ENCODE results near the gene OTP. TPM values are rescaled to one million over a fixed set of nuclear protein-coding genes. Genes with fewer than 3 reads are reported as not detected.

The OTP gene
- total RNA-seq (2014; rRNA removed; shearing (Covaris generic)): not detected in 2 replicates

DNA sequence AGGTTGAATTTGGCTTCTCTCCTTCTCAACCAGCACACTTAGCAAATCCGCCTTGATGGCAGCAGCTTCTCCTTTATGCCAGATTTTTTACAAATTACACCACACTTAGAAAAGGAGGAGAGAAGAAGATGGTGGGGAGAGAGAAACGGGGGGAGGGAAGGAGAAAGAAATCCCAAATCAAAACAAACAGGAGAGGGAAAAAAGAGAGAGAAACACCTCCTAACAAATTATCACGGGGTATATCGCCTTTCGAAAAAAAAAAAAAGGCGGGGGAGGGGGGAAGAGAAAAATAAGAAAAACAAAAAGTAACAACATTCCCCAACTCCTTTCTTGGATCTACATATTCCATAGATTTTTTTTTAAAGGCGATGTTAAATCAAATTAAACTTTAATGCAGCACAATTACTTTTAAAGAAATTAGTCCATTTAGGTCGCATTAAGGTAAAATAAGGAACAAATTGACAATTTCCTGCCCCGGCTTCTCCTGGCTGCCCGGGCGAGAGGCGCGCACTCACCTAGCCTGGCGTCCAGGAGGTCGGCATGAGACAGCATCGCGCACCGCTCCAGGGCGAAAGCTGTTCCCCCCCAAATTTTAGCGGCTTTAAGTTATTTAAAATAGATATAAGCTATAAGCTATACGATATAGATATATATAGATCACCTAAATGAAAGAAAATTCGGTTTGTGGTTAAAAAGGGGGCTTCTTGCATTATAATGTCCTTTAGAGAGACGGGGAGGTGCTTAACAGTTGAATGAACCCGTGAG is at the start of gene OTP:
Gene OTP, minus strand, starts transcription at position 716 of the 765 bp plus-strand sequence. Its CDS starts 164 bp downstream, at position 552.
- no peaks in the 10 kb centered on the region for H3K36me3 ChIP-seq (replicated peaks; ENCODE audit: control insufficient read depth, insufficient read depth, low read length)
- H3K27me3 ChIP-seq (ENCODE audit: control insufficient read depth, insufficient read depth, low read length): peaks cover 100% of the 10 kb centered on the region
- no peak for DNase-seq
- peak within 1 kb of the TSS; percentile 27 for H3K4me3 ChIP-seq (ENCODE audit: insufficient read depth, low read depth, low read length)

DNA sequence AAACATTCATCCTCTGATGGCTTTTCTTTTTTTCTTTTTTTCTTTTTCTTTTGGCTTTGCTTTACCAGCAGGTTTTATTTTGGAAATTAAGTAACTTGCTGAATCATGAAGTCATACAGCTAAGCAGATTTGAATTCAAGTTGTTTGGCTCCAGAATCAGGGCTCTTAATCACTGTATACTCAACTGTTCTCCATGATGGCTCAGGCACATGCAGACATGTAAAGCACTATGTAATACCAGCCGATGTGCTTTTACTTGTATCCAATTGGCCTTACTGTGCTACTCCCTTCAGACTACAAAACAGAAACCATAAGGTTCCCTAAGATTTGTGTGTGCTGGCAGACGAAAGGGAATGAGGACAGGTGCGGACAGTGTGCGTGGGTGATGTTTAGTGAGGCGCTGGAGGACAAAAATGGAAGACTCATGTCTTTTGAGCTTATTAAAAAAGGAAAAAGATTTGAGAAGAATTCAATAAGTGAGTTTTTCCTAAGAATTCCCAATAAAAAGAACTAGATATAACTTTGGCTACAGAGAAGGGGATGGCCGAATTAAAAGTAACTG is 44.7 kb upstream of the OTP start:
- H3K4me3 ChIP-seq (ENCODE audit: insufficient read depth, low read depth, low read length): no peak overlapping the region
- no peak for DNase-seq
- no peaks in the 10 kb centered on the region for H3K36me3 ChIP-seq (replicated peaks; ENCODE audit: control insufficient read depth, insufficient read depth, low read length)
- H3K27me3 ChIP-seq (ENCODE audit: control insufficient read depth, insufficient read depth, low read length): no peaks in the 10 kb centered on the region

DNA sequence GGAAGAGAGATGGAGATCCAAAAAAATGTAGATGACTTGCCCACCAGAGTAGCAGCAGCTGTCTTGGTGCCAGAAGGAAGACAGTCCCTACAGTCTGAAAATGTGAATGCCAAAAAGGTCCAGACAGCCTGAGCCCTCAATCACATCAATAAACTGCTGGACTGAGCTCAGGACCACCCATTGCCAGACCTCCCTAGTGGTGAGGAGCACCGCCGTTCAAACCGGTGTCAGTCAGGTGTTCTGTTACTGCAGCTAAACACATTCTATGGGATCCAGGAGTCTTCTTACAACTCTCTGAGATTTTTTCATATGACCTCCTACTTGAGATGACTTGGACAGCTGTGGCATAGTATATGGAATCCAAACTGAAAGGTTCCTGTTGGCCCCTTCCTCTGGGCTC is 32.0 kb upstream of the OTP start:
- DNase-seq: no peak
- H3K36me3 ChIP-seq (replicated peaks; ENCODE audit: control insufficient read depth, insufficient read depth, low read length): no peaks in the 10 kb centered on the region
- H3K4me3 ChIP-seq (ENCODE audit: insufficient read depth, low read depth, low read length): no peak overlapping the region
- H3K27me3 ChIP-seq (ENCODE audit: control insufficient read depth, insufficient read depth, low read length): no peaks in the 10 kb centered on the region

DNA sequence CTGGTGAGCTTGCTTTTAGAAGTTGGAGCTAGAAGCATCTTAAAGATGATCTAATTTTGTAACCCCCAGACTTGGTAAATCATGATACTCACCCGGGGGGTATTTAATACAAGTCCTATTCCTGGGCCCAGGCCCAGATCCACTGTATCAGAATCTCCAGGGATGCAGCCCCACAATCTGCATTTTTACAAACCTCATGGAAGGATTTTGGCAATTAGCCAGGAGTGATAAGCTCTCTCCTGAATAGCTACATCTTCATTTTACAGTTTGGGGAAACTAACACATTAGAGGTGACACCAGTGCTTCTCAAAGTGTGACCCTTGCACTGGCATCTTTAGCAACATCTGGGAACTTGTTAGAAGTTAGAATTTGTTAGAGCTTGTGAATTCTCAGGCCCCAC is 31.2 kb upstream of the OTP start:
- DNase-seq: no peak
- Histone ChIP-seq H3K36me3 (replicated peaks; ENCODE audit: control insufficient read depth, insufficient read depth, low read length) (no peaks in the 10 kb centered on the region), H3K27me3 (ENCODE audit: control insufficient read depth, insufficient read depth, low read length) (no peaks in the 10 kb centered on the region), H3K4me3 (ENCODE audit: insufficient read depth, low read depth, low read length) (no peak overlapping the region)

DNA sequence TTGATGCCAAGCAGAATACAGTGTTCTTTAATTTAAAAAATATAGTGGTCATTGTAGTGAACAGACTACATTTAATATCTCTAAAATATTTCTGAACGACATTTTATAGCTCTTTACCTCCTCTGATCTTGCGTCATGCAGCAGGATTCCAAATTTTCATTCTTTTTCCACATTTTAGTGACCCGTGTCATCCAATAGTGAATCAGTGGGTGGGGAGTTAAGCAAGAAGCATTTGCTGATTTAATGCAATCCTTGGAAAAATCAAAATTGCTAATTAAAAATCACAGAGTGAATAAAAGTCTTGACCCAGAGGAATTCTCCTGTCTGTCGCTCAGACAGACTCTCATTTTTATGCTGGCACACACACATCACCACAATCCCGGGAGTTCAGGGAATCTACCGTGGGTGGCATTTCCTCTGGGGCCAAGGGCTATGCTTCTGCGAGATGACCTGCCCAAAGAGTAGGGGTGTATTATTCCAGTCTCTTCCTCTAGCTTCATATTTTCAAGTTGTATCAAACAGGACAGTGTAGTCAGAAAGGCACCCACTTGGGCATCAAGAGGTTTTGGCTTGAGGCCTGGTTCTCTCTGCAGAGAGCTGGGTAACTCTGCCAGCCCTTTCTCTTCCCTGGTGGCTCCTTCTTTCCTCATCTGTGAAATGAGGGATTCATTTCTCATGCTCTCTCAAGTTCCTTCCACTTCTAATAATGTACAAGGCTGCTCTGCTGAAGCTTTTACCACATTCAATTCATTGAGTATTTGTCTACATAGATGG is 24.8 kb upstream of the OTP start:
- Histone ChIP-seq H3K4me3 (ENCODE audit: insufficient read depth, low read depth, low read length) (no peak overlapping the region), H3K36me3 (replicated peaks; ENCODE audit: control insufficient read depth, insufficient read depth, low read length) (no peaks in the 10 kb centered on the region), H3K27me3 (ENCODE audit: control insufficient read depth, insufficient read depth, low read length) (no peaks in the 10 kb centered on the region)
- DNase-seq: no peak

DNA sequence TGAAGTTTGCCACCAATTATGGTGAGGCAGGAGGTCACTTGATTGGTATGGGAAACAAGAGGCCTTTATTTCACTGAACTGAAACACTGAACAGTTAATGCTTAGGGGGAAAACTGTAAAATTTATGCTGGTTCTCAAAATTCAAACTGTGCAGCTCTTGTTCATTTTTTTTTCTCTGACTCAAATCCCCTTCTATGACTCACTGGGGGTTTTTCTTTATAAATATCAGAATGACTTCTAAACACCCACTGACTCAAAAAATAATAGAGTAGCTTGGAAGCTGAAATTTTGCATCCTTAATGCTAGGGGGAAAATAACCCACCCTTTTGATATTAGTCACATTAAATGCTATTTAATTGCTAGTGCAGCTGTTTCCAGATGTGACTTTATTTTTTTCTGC is 24.1 kb upstream of the OTP start:
- no peaks in the 10 kb centered on the region for H3K27me3 ChIP-seq (ENCODE audit: control insufficient read depth, insufficient read depth, low read length)
- no peaks in the 10 kb centered on the region for H3K36me3 ChIP-seq (replicated peaks; ENCODE audit: control insufficient read depth, insufficient read depth, low read length)
- DNase-seq: no peak
- H3K4me3 ChIP-seq (ENCODE audit: insufficient read depth, low read depth, low read length): no peak overlapping the region

DNA sequence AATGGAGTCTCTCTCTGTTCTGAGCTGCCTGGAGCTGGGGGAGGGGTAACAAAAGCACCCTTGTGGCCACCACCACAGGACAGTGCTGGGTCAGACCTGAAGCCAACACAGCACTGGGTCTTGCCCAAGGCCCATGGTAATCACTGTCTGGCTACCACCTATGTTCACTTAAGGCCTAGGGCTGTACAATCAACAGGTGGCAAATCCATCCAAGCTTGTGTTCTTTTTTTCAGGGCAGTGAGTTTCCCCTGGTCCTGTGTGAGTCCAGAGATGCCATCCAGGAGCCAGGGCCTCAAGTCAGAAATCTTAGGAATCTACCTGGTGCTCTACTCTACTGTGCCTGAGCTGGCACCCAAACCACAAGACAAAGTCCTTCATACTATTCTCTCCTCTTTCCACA is 20.1 kb upstream of the OTP start:
- H3K27me3 ChIP-seq (ENCODE audit: control insufficient read depth, insufficient read depth, low read length): no peaks in the 10 kb centered on the region
- H3K4me3 ChIP-seq (ENCODE audit: insufficient read depth, low read depth, low read length): no peak overlapping the region
- DNase-seq: no peak
- no peaks in the 10 kb centered on the region for H3K36me3 ChIP-seq (replicated peaks; ENCODE audit: control insufficient read depth, insufficient read depth, low read length)

DNA sequence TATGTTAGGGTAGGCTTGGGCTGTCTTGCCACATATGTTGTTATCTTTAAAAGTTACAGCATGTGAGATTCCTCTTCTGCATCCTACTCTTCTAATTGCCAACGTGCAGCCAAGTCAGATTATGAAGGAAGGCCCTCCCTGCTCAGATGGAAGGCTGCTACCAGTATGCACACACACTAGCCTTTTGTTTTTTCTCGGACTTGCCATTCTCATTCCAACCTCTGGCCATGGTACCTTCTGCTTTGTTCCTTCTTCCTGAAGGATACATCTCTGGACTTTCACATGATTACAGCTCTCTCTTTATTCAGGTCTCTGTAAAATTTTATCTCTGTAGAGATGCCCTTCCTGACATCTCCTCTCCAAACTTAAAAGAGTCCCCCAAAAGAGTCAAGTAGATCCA is 12.8 kb upstream of the OTP start:
- Histone ChIP-seq H3K36me3 (replicated peaks; ENCODE audit: control insufficient read depth, insufficient read depth, low read length) (no peaks in the 10 kb centered on the region), H3K4me3 (ENCODE audit: insufficient read depth, low read depth, low read length) (no peak overlapping the region), H3K27me3 (ENCODE audit: control insufficient read depth, insufficient read depth, low read length) (peaks cover 48% of the 10 kb centered on the region)
- no peak for DNase-seq

DNA sequence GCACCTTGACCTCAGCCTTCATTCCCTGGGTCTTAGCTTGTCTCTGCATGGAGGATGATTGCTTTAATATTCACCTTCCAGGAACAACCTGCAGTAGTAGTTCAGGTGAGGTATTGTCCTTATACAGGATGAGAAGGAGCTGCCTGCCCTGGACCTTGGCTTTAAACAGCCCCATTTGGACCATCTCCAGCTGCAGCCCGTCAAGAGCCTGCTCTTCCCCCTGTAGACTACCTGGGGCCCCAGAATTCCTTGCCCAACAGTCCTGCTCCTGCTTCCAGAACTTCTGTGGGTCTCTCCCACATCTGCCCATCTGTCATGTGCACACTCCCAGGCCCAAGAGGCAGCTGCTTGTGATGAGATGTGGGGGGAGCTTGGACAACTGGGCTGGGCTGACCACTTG is 12.2 kb upstream of the OTP start:
- H3K4me3 ChIP-seq (ENCODE audit: insufficient read depth, low read depth, low read length): no peak overlapping the region
- H3K36me3 ChIP-seq (replicated peaks; ENCODE audit: control insufficient read depth, insufficient read depth, low read length): no peaks in the 10 kb centered on the region
- DNase-seq: no peak
- H3K27me3 ChIP-seq (ENCODE audit: control insufficient read depth, insufficient read depth, low read length): peaks cover 54% of the 10 kb centered on the region

DNA sequence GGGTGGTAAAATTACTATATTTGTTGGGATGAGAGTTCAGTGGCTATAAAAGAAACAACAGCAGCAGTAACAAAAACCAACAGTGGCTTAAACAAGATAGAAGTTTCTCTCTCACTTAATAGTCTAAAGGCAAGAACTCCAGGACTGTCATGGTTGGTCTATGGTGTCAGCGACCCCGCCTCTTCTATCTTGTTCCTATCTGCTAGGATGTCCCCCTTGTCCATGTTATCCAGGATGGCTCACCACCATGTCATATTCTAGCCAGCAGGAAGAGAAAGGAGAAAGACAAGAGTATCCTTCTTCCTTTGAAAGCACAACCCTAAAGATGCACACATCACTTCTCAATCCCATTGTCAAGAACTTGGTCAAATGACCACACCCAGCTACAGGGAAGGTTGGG is 11.3 kb upstream of the OTP start:
- Histone ChIP-seq H3K4me3 (ENCODE audit: insufficient read depth, low read depth, low read length) (no peak overlapping the region), H3K27me3 (ENCODE audit: control insufficient read depth, insufficient read depth, low read length) (peaks cover 62% of the 10 kb centered on the region), H3K36me3 (replicated peaks; ENCODE audit: control insufficient read depth, insufficient read depth, low read length) (no peaks in the 10 kb centered on the region)
- no peak for DNase-seq

DNA sequence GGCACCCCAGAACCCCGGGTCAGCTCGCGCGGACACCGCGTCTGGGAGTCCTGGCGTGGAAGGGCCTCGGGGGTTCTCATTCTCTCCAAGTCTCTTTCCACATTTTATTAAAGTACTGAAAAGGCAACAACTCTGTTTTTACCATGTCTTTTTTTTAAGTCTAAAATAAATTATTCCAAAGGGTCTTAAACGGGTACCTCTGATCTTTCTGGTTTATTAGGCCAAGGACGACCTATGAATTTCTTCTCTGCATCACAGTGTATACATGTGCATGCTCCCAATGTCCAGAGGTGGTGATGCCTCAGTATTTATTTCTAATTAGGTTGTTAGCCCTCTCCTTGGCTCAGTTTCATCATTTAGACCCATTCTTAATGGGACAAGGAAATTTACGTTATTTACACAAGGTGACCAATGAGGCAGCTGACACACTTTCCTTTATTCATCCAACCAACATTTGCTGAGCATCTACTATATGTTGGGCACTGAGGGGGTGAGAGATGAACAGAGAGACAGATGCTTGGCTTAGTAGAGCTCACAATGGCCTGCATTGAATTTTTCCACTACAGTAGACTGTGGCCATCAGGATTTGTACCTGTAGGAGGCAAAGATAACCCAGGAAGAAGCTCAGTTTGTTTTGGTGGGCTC is 7.6 kb upstream of the OTP start:
- H3K4me3 ChIP-seq (ENCODE audit: insufficient read depth, low read depth, low read length): peak overlapping the region; percentile 19; the same call in 1 of the 2 replicates
- peaks cover 92% of the 10 kb centered on the region for H3K27me3 ChIP-seq (ENCODE audit: control insufficient read depth, insufficient read depth, low read length)
- no peaks in the 10 kb centered on the region for H3K36me3 ChIP-seq (replicated peaks; ENCODE audit: control insufficient read depth, insufficient read depth, low read length)
- DNase-seq: no peak

DNA sequence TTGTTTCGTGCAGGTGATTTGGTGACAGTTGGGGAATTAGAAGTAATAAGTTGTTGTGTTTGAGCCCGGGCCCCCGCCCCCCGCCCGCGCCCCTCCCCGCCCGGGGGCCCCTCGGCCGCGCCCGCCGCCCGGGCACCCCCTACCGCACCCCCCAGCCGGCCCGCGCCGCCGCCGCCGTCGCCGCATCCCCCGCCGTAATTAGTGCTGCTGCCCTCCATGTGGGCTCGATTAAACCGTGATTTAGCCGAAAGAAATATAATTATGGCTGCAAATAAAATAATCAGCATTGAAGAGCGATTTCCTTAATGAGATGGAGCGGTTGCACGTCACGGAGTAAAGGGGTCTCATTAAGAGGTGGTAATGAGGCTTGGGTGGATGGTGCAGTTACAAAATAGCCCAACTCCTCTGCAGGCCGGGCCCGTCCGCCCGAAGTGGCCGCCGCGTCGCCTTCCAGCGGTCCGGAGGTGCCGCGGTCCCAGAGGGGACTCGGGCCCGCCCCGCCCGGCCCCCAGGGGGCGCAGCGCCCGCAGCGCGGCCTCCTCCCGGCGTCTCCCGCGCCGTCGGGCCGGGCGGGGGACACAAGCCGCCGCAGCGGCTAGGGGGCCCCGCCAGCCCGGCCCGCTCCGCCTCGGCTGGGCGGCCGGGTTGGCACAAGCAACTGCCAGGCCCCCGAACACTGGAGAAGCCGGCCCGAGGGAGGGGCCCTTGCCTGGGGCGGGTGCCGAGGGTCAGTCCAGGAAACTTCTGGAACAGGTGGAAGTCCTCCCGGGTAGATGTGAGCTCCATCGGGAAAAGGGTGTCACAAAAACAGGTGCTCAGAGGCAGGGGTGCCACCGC is 6.9 kb upstream of the OTP start:
- Histone ChIP-seq H3K36me3 (replicated peaks; ENCODE audit: control insufficient read depth, insufficient read depth, low read length) (no peaks in the 10 kb centered on the region), H3K4me3 (ENCODE audit: insufficient read depth, low read depth, low read length) (peak overlapping the region; percentile 25), H3K27me3 (ENCODE audit: control insufficient read depth, insufficient read depth, low read length) (peaks cover 95% of the 10 kb centered on the region)
- peak; percentile 93 for DNase-seq

DNA sequence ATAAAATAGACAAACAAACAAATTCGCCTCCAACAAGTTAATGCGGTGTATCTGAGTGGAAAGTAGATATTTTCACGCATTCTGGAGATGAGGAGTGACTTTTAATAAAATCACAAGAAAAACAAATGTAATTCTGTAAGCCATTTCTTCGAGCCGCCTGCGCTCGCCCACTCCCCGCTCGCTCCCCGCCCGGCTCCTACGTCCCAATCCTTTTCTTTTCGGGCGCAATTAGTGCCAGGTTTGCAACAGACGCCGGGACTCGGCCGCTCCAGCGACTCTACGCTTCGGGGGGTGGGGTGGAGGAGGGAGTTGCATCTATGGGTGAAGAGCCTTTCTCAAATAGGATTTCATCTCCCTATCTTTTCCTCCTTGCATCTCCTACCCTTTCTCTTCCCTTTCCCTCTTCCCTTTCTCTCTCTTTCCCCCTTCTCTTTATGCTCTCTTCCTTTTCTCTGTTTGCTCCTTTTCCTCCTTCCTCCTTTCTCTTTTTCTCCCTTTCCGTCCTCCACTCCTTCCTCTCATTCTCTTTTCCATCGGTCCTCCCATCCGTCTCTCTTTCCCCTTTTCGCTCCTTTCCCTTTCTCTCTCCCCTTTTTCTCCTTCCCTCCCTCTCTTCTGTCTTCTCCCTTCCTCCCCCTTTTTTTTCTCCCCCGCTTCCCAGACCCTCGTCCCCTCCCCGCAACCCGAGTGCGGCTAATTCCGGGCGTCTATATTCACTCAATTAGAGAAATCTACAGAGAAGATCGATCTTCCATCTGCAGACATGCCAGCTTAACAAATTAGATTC is 6.1 kb upstream of the OTP start:
- Histone ChIP-seq H3K27me3 (ENCODE audit: control insufficient read depth, insufficient read depth, low read length) (peaks cover 95% of the 10 kb centered on the region), H3K4me3 (ENCODE audit: insufficient read depth, low read depth, low read length) (peak overlapping the region; percentile 4; the same call in 1 of the 2 replicates), H3K36me3 (replicated peaks; ENCODE audit: control insufficient read depth, insufficient read depth, low read length) (no peaks in the 10 kb centered on the region)
- DNase-seq: peak; percentile 81
